HUES6 (cell line): ENCODE results near the gene PLIN5.

Source experiments
- H3K27ac ChIP-seq: 2 replicates; pipeline ENCODE4 v1.7.0; 2013; ENCODE audit warnings: low read depth, mild to moderate bottlenecking, low read length, inconsistent platforms
- H3K27me3 ChIP-seq: 2 replicates; pipeline ENCODE4 v1.6.1; 2013; ENCODE audit warnings: low read length; ENCODE audit not compliant: control insufficient read depth, insufficient read depth
- H3K36me3 ChIP-seq: 2 replicates; pipeline ENCODE4 v1.6.1; 2013; ENCODE audit warnings: low read length; ENCODE audit not compliant: control insufficient read depth, insufficient read depth
- H3K4me1 ChIP-seq: 2 replicates; pipeline ENCODE4 v1.6.1; 2013; ENCODE audit warnings: low read length; ENCODE audit not compliant: control insufficient read depth, insufficient read depth
- H3K4me3 ChIP-seq: 2 replicates; pipeline ENCODE4 v1.5.1; 2013; ENCODE audit warnings: low read depth, low read length
- H3K9ac ChIP-seq: one replicate; pipeline ENCODE4 v1.6.1; 2013; ENCODE audit warnings: mild to moderate bottlenecking, low read length
- H3K9me3 ChIP-seq: 2 replicates; pipeline ENCODE4 v1.6.1; 2013; ENCODE audit warnings: low read depth, low read length; ENCODE audit not compliant: control insufficient read depth, insufficient read depth

PLIN5 gene

DNA sequence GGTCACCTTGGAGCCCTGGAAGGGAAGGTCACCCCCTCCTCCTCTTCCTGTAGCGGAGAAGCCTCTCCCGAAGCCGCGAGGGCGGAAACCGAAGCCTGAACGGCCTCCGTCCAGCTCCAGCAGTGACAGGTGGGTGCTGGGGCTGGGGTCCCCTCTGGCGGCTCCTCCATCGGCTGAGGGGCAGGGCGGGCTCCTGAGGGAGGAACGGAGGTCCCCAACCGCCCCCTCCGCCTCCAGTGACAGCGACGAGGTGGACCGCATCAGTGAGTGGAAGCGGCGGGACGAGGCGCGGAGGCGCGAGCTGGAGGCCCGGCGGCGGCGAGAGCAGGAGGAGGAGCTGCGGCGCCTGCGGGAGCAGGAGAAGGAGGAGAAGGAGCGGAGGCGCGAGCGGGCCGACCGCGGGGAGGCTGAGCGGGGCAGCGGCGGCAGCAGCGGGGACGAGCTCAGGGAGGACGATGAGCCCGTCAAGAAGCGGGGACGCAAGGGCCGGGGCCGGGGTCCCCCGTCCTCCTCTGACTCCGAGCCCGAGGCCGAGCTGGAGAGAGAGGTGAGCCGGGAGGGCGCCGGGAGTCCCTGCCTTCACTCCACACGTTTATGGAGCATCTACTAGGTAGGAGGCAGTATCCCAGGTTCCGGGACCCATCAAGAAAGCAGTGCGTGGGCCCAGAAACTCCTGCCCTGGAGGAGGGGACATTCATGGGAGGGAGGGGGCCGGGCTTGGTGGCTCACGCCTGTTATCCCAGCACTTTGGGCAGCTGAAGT, 40.9 kb downstream of the PLIN5 start:
- Histone ChIP-seq H3K4me3 (no peak overlapping the region), H3K27ac (no peak overlapping the region), H3K36me3 (peaks cover 90% of the 10 kb centered on the region), H3K4me1 (no peaks in the 10 kb centered on the region), H3K9me3 (no peaks in the 10 kb centered on the region), H3K27me3 (no peaks in the 10 kb centered on the region), H3K9ac (no peak overlapping the region)

DNA sequence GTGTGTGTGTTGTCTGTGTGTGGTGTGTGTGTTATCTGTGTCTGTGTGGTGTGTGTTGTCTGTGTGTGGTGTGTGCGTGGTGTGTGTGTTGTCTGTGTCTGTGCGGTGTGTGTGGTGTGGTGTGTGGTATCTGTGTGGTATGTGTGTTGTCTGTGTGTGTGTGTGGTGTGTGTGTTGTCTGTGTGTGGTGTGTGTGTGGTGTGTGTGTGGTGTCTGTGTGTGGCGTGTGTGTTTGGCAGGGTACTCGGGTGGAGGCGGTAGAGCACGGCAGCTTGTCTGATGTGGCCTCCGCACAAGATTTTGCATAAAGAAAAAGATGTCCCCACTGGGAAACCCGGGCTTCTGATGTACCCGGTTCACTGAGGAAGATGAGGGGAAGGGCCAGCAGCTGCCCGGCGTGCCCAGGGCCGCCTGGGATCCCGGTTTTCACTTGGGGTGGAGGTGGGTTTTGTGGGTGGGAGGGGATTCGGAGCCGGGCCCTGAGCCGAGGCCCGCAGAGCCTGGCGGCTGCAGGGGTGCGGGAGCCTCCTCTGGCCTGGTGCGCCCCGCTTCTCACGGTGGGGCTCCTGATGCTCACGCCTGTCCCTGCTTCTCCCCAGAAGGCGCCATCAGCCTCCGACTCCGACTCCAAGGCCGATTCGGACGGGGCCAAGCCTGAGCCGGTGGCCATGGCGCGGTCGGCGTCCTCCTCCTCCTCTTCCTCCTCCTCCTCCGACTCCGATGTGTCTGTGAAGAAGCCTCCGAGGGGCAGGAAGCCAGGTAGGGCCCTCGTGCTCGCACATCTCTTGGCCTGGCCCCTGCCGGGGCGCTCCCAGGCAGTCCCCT, 41.7 kb downstream of the PLIN5 start:
- H3K36me3 ChIP-seq, result peaks cover 92% of the 10 kb centered on the region
- no peaks in the 10 kb centered on the region for H3K27me3 ChIP-seq
- H3K9ac ChIP-seq, result no peak overlapping the region
- H3K4me1 ChIP-seq, result no peaks in the 10 kb centered on the region
- no peaks in the 10 kb centered on the region for H3K9me3 ChIP-seq
- no peak overlapping the region for H3K4me3 ChIP-seq
- no peak overlapping the region for H3K27ac ChIP-seq

DNA sequence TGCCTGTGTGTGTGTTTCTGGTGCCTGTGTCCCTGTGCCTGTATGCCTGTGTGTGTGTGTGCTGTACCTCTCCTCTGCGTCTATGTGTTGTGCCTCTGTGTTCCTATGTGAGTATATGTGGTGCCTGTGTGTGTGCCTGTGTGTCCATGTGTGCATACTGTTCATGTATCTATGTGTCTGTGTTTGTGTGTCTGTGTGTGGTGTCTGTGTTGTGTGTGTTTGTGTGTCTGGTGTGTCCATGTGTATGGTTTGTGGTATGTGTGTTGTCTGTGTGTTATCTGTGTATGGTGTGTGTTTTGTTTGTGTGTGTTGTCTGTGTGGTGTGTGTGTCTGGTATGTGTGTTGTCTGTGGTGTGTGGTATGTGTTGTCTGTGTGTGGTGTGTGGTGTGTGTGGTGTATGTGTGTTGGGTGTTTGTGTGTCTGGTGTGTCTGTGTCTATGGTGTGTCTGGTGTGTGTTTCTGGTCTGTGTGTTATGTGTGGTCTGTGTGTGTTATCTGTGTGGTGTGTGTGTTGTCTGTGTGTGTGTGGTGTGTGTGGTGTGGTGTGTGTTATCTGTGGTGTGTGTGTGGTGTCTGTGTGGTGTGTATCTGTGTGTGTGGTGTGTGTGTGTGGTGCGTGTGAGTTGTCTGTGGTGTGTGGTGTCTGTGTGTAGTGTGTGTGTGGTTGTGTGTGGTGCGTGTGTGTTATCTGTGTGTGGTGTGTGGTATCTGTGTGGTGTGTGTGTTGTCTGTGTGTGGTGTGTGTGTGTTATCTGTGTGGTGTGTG, 42.5 kb downstream of the PLIN5 start:
- Histone ChIP-seq H3K4me1 (no peaks in the 10 kb centered on the region), H3K4me3 (no peak overlapping the region), H3K27me3 (no peaks in the 10 kb centered on the region), H3K36me3 (peaks cover 89% of the 10 kb centered on the region), H3K9ac (no peak overlapping the region), H3K27ac (no peak overlapping the region), H3K9me3 (no peaks in the 10 kb centered on the region)

DNA sequence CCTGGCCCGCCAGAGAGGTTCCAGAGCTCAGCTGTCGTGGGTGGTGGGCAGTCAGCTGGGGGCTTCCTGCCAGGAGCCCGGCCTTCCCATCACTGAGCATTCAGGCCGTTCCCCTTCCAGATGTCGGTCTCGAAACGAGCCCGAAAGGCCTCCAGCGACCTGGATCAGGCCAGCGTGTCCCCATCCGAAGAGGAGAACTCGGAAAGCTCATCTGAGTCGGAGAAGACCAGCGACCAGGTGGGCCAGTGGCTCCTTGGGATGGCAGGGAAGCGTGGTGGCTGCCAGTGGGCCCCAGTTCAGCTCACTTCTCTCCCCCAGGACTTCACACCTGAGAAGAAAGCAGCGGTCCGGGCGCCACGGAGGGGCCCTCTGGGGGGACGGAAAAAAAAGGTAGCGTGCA, 43.6 kb downstream of the PLIN5 start:
- peaks cover 88% of the 10 kb centered on the region for H3K36me3 ChIP-seq
- no peaks in the 10 kb centered on the region for H3K9me3 ChIP-seq
- no peak overlapping the region for H3K9ac ChIP-seq
- H3K27me3 ChIP-seq, result no peaks in the 10 kb centered on the region
- H3K4me3 ChIP-seq, result no peak overlapping the region
- no peak overlapping the region for H3K27ac ChIP-seq
- no peaks in the 10 kb centered on the region for H3K4me1 ChIP-seq

DNA sequence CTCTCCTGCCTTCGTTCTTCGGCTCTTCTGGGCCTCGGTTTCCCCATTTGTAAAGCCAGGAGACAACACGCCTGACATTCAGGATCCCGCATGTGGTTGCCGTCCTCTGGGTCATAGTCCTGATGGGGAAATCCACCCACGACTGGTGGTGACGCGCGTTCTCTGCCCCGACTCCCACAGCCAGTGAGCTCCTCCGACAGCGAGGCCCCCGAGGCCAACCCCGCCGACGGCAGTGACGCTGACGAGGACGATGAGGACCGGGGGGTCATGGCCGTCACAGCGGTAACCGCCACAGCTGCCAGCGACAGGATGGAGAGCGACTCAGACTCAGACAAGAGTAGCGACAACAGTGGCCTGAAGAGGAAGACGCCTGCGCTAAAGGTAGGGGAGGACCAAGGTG, 46.5 kb downstream of the PLIN5 start:
- Histone ChIP-seq H3K4me3 (no peak overlapping the region), H3K9me3 (no peaks in the 10 kb centered on the region), H3K9ac (no peak overlapping the region), H3K36me3 (peaks cover 70% of the 10 kb centered on the region), H3K27ac (no peak overlapping the region), H3K27me3 (no peaks in the 10 kb centered on the region), H3K4me1 (no peaks in the 10 kb centered on the region)

DNA sequence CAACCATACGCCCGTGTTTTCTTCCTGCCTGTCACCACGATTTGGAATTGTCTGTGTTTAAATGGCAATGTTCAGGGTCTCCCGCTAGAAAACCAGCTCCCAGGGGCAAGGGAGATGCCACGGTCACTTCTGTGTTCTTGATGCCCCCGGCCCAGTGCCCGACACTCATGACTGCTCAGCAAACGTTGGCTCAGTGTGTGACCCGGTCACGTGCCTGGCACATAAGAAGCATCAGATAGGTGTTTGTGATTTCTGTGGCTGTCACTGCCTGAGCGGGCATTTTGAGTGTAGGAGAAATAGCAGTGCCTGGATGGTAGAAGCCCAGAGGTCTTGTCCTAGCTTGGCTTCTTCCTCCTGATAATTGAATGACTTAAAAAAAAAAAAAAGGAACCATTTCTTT, 47.5 kb downstream of the PLIN5 start:
- peaks cover 70% of the 10 kb centered on the region for H3K36me3 ChIP-seq

DNA sequence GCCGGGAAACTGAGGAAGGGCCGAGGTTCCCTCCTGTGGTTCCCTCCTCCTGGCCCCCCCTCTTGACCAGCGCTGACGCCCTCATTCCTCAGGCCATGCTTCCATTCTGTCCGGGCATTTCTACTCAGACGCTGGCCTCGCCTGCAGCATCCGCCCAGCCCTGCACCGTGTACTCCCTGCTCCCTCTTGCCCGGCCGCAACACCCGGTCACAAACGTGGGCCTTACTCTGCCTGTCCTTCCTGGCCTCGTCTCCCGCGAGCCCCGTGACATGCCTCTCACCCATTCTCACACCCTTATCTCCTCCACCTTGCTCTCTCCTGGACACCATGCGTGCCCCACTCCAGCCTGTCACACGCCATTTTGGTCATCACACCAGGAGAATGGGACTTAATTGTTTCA, 51.6 kb downstream of the PLIN5 start:
- Histone ChIP-seq H3K9ac (no peak overlapping the region), H3K36me3 (peaks cover 48% of the 10 kb centered on the region)

More for the DNA sequence above, 47.5 kb downstream of the PLIN5 start:
- H3K27me3 ChIP-seq, result no peaks in the 10 kb centered on the region
- no peaks in the 10 kb centered on the region for H3K4me1 ChIP-seq
- H3K27ac ChIP-seq, result no peak overlapping the region
- no peaks in the 10 kb centered on the region for H3K9me3 ChIP-seq
- no peak overlapping the region for H3K4me3 ChIP-seq
- no peak overlapping the region for H3K9ac ChIP-seq

DNA sequence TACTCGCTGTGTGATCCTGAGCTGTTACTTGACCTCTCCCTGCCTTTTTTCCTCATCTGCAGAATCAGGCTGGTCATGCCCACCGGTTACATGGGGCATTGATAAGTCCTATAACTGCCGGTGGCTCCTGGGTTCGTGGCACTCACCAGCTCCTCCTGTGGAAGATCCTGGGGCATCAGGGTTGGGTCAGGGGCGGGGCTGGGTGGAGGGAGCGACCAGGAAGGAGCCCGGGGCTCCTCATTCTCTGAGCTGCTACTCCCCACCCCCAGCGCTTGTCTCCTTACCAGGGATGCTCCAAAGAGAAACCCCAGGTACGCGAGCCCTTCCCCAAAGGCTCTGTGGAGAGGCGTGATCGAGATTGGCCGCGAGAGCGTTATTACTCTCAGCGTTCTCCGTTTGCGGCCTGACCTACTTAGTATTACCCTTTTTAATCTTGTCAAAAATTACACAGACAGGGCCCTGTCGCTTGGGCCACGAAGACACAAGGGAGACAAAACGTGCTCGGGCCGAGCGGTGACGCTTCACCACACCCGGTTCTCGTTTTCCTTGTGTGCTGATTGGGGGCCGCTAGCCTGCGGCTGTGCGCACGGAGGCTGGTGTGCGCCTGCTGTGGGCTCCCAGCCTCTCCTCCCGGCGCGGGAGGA, 52.2 kb downstream of the PLIN5 start:
- no peaks in the 10 kb centered on the region for H3K4me1 ChIP-seq
- peaks cover 47% of the 10 kb centered on the region for H3K36me3 ChIP-seq
- no peaks in the 10 kb centered on the region for H3K27me3 ChIP-seq
- H3K9ac ChIP-seq, result no peak overlapping the region
- H3K4me3 ChIP-seq, result no peak overlapping the region
- H3K9me3 ChIP-seq, result no peaks in the 10 kb centered on the region
- H3K27ac ChIP-seq, result no peak overlapping the region

More for the DNA sequence above, 51.6 kb downstream of the PLIN5 start:
- no peaks in the 10 kb centered on the region for H3K4me1 ChIP-seq
- no peaks in the 10 kb centered on the region for H3K9me3 ChIP-seq
- H3K4me3 ChIP-seq, result no peak overlapping the region
- no peak overlapping the region for H3K27ac ChIP-seq
- no peaks in the 10 kb centered on the region for H3K27me3 ChIP-seq

DNA sequence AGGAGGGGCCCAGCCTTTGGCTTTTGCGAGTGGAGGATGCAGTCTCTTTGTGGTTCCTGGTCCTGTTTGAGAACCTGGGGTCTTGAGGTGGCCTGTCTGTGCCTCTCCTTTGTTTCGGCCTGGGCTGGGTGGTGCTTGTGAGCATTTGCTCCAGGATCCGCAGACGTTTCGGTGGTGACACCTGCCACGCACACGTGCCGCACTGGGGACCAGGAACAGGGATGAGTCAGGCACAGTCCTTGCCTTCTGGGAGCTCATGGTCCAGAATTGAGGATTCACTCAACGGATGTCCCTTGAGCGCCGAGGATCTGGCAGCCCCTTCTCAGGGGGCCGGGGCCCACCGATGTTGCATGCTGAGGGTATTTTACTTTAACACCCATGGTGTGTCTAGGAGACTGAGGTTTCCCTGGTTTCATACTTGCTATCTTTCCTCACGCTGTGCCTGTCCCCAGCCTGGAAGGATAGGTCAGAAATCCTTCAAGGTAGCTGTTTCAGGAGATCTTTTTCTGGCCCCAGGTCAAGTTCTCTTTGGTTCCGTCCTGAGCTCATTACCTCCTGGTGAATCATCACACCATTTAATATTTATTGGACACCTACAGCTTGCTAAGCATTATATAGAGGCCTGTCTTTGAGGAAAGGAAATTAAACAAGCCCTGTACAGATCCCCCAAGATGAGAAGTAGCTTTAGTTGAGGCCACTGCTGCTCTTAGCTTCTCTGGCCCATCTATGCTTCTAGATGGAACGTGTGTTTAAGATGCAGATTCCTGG, 57.8 kb downstream of the PLIN5 start:
- H3K27me3 ChIP-seq, result no peaks in the 10 kb centered on the region
- H3K36me3 ChIP-seq, result peaks cover 42% of the 10 kb centered on the region
- no peaks in the 10 kb centered on the region for H3K9me3 ChIP-seq
- no peaks in the 10 kb centered on the region for H3K4me1 ChIP-seq
- no peak overlapping the region for H3K4me3 ChIP-seq
- no peak overlapping the region for H3K27ac ChIP-seq
- H3K9ac ChIP-seq, result no peak overlapping the region

DNA sequence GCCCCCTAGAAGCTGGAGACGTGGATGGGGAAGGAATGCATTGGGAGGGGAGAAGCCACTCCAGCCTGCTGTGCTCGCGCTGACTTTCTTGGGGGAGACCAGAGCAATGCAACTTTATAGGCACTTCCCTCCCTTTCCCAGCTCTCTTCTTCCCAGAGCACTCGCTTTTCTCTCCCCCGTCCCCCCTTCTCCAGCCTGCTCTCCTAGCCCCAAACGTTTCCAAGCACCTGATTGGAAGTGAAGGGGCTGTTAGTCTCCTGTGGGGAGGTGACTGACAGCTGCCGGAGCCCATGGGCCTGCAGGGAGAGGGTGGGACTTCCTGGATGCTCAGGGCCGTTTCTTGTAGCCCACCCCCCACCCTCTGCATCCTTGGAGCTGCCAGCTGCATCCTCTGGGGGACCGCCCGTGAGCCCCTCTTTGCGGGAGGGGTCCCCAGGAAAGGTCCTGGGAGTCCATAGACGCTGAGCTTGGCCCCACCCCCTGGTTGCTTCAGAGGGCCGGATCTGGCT, 60.5 kb downstream of the PLIN5 start:
- Histone ChIP-seq H3K27ac (no peak overlapping the region), H3K4me1 (no peaks in the 10 kb centered on the region), H3K9me3 (no peaks in the 10 kb centered on the region), H3K4me3 (peak overlapping the region; percentile 60), H3K9ac (peak overlapping the region; percentile 56), H3K36me3 (peaks cover 34% of the 10 kb centered on the region), H3K27me3 (no peaks in the 10 kb centered on the region)
